Inferior parietal cortex (tissue), 1 donor: ENCODE measurements around the gene SERTAD2.
A peak's percentile ranks its signal among the peaks of the same experiment; 100 is the strongest.

Experiments used
- DNase-seq: peaks from one replicate; pipeline ENCODE4 v3.0.0-alpha.2; 2016; ENCODE audit errors: extremely low spot score

Gene SERTAD2

GRCh38 chr2:64649013-64649484 is 4.7 kb downstream of the SERTAD2 start:
- no peak for DNase-seq

GRCh38 chr2:64646007-64646880 is 7.5 kb downstream of the SERTAD2 start:
- DNase-seq: peak; percentile 96

- DNase-seq: no peak
These were observed 9.0 kb downstream of the SERTAD2 start for GRCh38 chr2:64644458-64645382.

GRCh38 chr2:64643838-64644457 is 9.8 kb downstream of the SERTAD2 start:
- no peak for DNase-seq

GRCh38 chr2:64641599-64641998 is 12.1 kb downstream of the SERTAD2 start:
- DNase-seq: no peak

GRCh38 chr2:64640153-64641044 is 13.3 kb downstream of the SERTAD2 start:
- no peak for DNase-seq

GRCh38 chr2:64639691-64640090 is 14.0 kb downstream of the SERTAD2 start:
- no peak for DNase-seq

- DNase-seq: no peak
These were observed 15.1 kb downstream of the SERTAD2 start for GRCh38 chr2:64638502-64639120.

- no peak for DNase-seq
These were observed 15.8 kb downstream of the SERTAD2 start for GRCh38 chr2:64637931-64638330.

- no peak for DNase-seq
These were observed 16.6 kb downstream of the SERTAD2 start for GRCh38 chr2:64637000-64637635.

GRCh38 chr2:64635976-64636911 is 17.5 kb downstream of the SERTAD2 start:
- no peak for DNase-seq

GRCh38 chr2:64634345-64635267 is 19.1 kb downstream of the SERTAD2 start:
- no peak for DNase-seq

- no peak for DNase-seq
These were observed 20.6 kb downstream of the SERTAD2 start for GRCh38 chr2:64632835-64633819.

GRCh38 chr2:64631771-64632170 is 21.9 kb downstream of the SERTAD2 start:
- no peak for DNase-seq

- no peak for DNase-seq
These were observed 23.0 kb downstream of the SERTAD2 start for GRCh38 chr2:64630752-64631151.

- DNase-seq: no peak
These were observed 23.8 kb downstream of the SERTAD2 start for GRCh38 chr2:64629875-64630274.
